BJ (cell line): Measurements from ENCODE around the gene SLC8A3. TPM values are rescaled to one million over a fixed set of nuclear protein-coding genes. Genes with fewer than 3 reads are reported as not detected.

Experiments used
- CTCF ChIA-PET: fragments of 350-600 bp; formaldehyde crosslinking; extraction: SDS; loops from one replicate; lab custom pipeline; 2021; ENCODE audit warnings: antibody characterized with exemption, inconsistent platforms; lab: Yijun Ruan, JAX
- POLR2A ChIA-PET: fragments of 300-600 bp; sonication (Branson Sonifier 250); formaldehyde crosslinking; extraction: SDS; loops from one replicate; lab custom pipeline; 2021; ENCODE audit warnings: antibody characterized with exemption; lab: Charles Lee
- DNase-seq: peaks from one replicate; pipeline ENCODE4 v3.0.0-alpha.2; 2011; ENCODE audit warnings: low read depth
- H3K27me3 ChIP-seq: 2 replicates; pipeline ENCODE4 v1.6.0; 2011; ENCODE audit warnings: low read length; ENCODE audit not compliant: control insufficient read depth, insufficient read depth
- H3K36me3 ChIP-seq: 2 replicates; pipeline ENCODE4 v1.5.1; 2011; ENCODE audit warnings: low read length; ENCODE audit not compliant: control insufficient read depth, insufficient read depth
- H3K4me3 ChIP-seq: 2 replicates; pipeline ENCODE4 v1.5.1; 2011; ENCODE audit warnings: low read depth, mild to moderate bottlenecking, control low read depth, low read length
- CTCF ChIP-seq: IDR thresholded peaks from 2 replicates; pipeline ENCODE4 v1.5.1; 2011; ENCODE audit warnings: low read depth, mild to moderate bottlenecking, control low read depth, inconsistent platforms, low read length, moderate library complexity; ENCODE audit not compliant: insufficient read depth
- polyA plus RNA-seq: library from polyadenylated mRNA; depleted of rRNA; stranded (reverse); fragments of >200 nt; gene quantifications from 2 replicates; pipeline ENCODE4 v1.2.3, GENCODE V29; 2011

The SLC8A3 gene
- polyA plus RNA-seq, 1 experiment: 0.07 TPM

GRCh38 chr14:70193396-70193795 lies 4.6 kb upstream of the SLC8A3 start:
- ChIA-PET CTCF (no interaction called here), POLR2A (no interaction called here)
- Histone ChIP-seq H3K4me3 (no peak overlapping the region), H3K27me3 (peaks cover 3% of the 10 kb centered on the region), H3K36me3 (no peaks in the 10 kb centered on the region)
- no peak for TF ChIP-seq CTCF
- no peak for DNase-seq

GRCh38 chr14:70192915-70193314 lies 4.2 kb upstream of the SLC8A3 start:
- CTCF ChIA-PET: no interaction called here
- no peak for TF ChIP-seq CTCF
- no peak for DNase-seq
- Histone ChIP-seq H3K36me3 (no peaks in the 10 kb centered on the region), H3K4me3 (no peak overlapping the region), H3K27me3 (peaks cover 3% of the 10 kb centered on the region)
- POLR2A ChIA-PET: no interaction called here

DNA sequence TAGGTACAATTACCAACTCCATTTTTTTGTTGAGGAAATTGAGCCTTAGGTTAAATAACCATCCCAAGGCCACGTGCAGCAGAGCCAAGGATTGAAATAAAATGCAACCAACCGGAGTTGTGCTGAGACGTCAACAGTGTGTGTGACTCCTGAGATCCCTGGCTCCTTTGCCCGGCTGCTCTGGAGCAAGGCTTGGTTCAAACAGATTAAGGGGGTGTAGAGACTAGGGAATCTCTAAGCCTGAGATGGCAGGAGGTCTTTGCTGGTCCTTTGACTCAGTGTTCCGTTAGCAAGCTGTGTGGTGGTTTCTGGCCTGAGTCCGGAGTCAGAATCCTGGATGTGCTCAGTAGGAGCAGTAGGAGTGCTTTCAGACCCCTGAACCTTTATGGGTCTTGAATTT lies 1.4 kb upstream of the SLC8A3 start:
- CTCF ChIA-PET: no interaction called here
- H3K4me3 ChIP-seq: no peak overlapping the region
- H3K36me3 ChIP-seq: no peaks in the 10 kb centered on the region
- no peak for DNase-seq
- POLR2A ChIA-PET: no interaction called here
- H3K27me3 ChIP-seq: peaks cover 5% of the 10 kb centered on the region
- no peak for TF ChIP-seq CTCF

- Histone ChIP-seq H3K4me3 (peak overlapping the region; percentile 52), H3K27me3 (peaks cover 5% of the 10 kb centered on the region), H3K36me3 (no peaks in the 10 kb centered on the region)
- TF ChIP-seq CTCF: no peak
- CTCF ChIA-PET: no interaction called here
- POLR2A ChIA-PET: no interaction called here
- no peak for DNase-seq
Measured at GRCh38 chr14:70189456-70190077, 816 bp upstream of the SLC8A3 start.

DNA sequence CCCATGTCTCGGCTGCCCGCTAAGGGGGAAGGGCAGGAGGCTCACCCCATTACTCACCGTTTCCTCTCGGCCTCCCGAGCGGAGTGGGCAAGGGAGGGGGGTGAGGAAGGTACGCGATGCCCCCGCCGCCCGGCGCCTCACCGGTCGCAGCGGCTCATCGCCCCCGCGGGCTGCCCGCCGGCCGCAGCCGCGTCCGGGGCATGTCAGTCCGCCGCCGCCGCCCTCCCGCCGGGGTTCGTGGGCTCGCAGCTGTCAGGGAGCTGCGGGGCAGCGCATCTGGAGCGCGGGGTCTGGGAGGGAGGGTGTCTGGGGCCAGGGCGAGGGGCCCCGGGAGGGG lies 461 bp downstream of the SLC8A3 start:
- Histone ChIP-seq H3K4me3 (peak overlapping the region; percentile 52), H3K36me3 (no peaks in the 10 kb centered on the region), H3K27me3 (peaks cover 5% of the 10 kb centered on the region)
- DNase-seq: no peak
- ChIA-PET POLR2A (no interaction called here), CTCF (no interaction called here)
- TF ChIP-seq CTCF: no peak
